Caco-2 (cell line): Measurements from ENCODE around the gene CD63. TPM values are rescaled to one million over a fixed set of nuclear protein-coding genes. Genes with fewer than 3 reads are reported as not detected.
A peak's percentile ranks its signal among the peaks of the same experiment; 100 is the strongest.

ENCODE experiments used
- BruUV-seq: library from RNA; stranded (reverse); fragments of 400-500 nt; replicated peaks from 2 replicates; lab custom pipeline; 2021; lab: Mats Ljungman, UMichigan
- CTCF ChIA-PET: fragments of 300-600 bp; sonication (Branson Sonifier 250); formaldehyde crosslinking; loops from one replicate; lab custom pipeline; 2022; ENCODE audit warnings: antibody characterized with exemption; lab: Charles Lee
- POLR2A ChIA-PET: fragments of 300-600 bp; sonication (Branson Sonifier 250); formaldehyde crosslinking; loops from one replicate; lab custom pipeline; 2022; ENCODE audit warnings: antibody characterized with exemption; lab: Charles Lee
- DNase-seq, 2 experiments: peaks; one replicate each; pipeline versions ENCODE4 v3.0.0 to v3.0.0-alpha.2; 2020 to 2022
- H3K27me3 ChIP-seq: replicated peaks from 2 replicates; pipeline ENCODE4 v1.6.0; 2011; ENCODE audit warnings: low read length; ENCODE audit not compliant: control insufficient read depth, insufficient read depth
- H3K36me3 ChIP-seq: 2 replicates; pipeline ENCODE4 v1.5.1; 2011; ENCODE audit warnings: low read length; ENCODE audit not compliant: control insufficient read depth, insufficient read depth
- H3K4me1 ChIP-seq: fragments of 250-450 bp; sonication (Bioruptor Pico); 2 replicates; pipeline ENCODE4 v1.5.1; 2020; ENCODE audit warnings: mild to moderate bottlenecking
- H3K4me3 ChIP-seq: 2 replicates; pipeline ENCODE4 v1.5.1; 2011; ENCODE audit warnings: low read depth, mild to moderate bottlenecking, control low read depth, low read length
- H3K9me3 ChIP-seq: fragments of 250-450 bp; sonication (Bioruptor Pico); 2 replicates; pipeline ENCODE4 v1.5.1; 2020; ENCODE audit warnings: mild to moderate bottlenecking, moderate library complexity
- H3K27ac Mint-ChIP-seq: one replicate; pipeline ENCODE4 v1.8.0; 2022; ENCODE audit warnings: mixed read lengths; ENCODE audit not compliant: unreplicated experiment
- H3K27me3 Mint-ChIP-seq: one replicate; pipeline ENCODE4 v1.8.0; 2022; ENCODE audit warnings: mixed read lengths; ENCODE audit not compliant: insufficient read depth, unreplicated experiment
- H3K36me3 Mint-ChIP-seq: one replicate; pipeline ENCODE4 v1.8.0; 2022; ENCODE audit warnings: mild to moderate bottlenecking, mixed read lengths; ENCODE audit not compliant: insufficient read depth, unreplicated experiment
- H3K4me1 Mint-ChIP-seq: one replicate; pipeline ENCODE4 v1.8.0; 2022; ENCODE audit warnings: low read depth, mixed read lengths; ENCODE audit not compliant: unreplicated experiment
- H3K4me3 Mint-ChIP-seq: one replicate; pipeline ENCODE4 v1.8.0; 2022; ENCODE audit warnings: mild to moderate bottlenecking, moderate library complexity, mixed read lengths; ENCODE audit not compliant: unreplicated experiment
- H3K9me3 Mint-ChIP-seq: one replicate; pipeline ENCODE4 v1.8.0; 2022; ENCODE audit warnings: mixed read lengths; ENCODE audit not compliant: unreplicated experiment
- intact Hi-C: fragments of 100-400 bp; cut with micrococcal nuclease; formaldehyde crosslinking; loops from one replicate; pipeline ENCODE4 v1.10.0; 2022; ENCODE audit not compliant: unreplicated experiment
- total RNA-seq: library from RNA; stranded (reverse); gene quantifications from 2 replicates; pipeline ENCODE4 v1.2.3, GENCODE V29; 2022
- TF ChIP-seq, protein P1 (sequence below), 2 experiments: fragments of 200-600 bp in 1 of 2; IDR thresholded peaks; 1 replicate in 1 of 2; 2 replicates in 1 of 2; pipeline versions ENCODE4 v1.5.1 to v1.8.0; 2011 to 2022; ENCODE audit warnings: antibody characterized with exemption in 1 of 2, control low read depth in 1 of 2, inconsistent platforms in 1 of 2, low read depth in 1 of 2, low read length in 1 of 2, mild to moderate bottlenecking in 1 of 2, moderate library complexity in 1 of 2; ENCODE audit not compliant: insufficient read depth in 1 of 2, severe bottlenecking in 1 of 2, unreplicated experiment in 1 of 2

CD63 gene
- total RNA-seq, 1 experiment from 2014 or later: 947 TPM

- intact Hi-C loops: no loop called here
- TSS peak; percentile 25 for BruUV-seq
- Histone ChIP-seq H3K36me3 (peaks cover 4% of the 10 kb centered on the region), H3K4me3 (peak overlapping the region; percentile 90), H3K4me1 (peaks cover 23% of the 10 kb centered on the region), H3K9me3 (no peaks in the 10 kb centered on the region), H3K27me3 (no peaks in the 10 kb centered on the region)
- ChIA-PET CTCF (interaction anchor here (3.6 kb wide), 1 partner anchor 11 kb away, joined by 32 read pairs; no protein-coding TSS in a partner anchor), POLR2A (no interaction called here)
- H3K9me3 Mint-ChIP-seq: no peaks in the 10 kb centered on the region
- peak overlapping the region; percentile 90 for H3K4me3 Mint-ChIP-seq
- peak overlapping the region; percentile 93 for H3K27ac Mint-ChIP-seq
- peaks cover 55% of the 10 kb centered on the region for H3K36me3 Mint-ChIP-seq
- DNase-seq: no peak
- H3K4me1 Mint-ChIP-seq: peaks cover 22% of the 10 kb centered on the region
- TF ChIP-seq, protein P1, sequence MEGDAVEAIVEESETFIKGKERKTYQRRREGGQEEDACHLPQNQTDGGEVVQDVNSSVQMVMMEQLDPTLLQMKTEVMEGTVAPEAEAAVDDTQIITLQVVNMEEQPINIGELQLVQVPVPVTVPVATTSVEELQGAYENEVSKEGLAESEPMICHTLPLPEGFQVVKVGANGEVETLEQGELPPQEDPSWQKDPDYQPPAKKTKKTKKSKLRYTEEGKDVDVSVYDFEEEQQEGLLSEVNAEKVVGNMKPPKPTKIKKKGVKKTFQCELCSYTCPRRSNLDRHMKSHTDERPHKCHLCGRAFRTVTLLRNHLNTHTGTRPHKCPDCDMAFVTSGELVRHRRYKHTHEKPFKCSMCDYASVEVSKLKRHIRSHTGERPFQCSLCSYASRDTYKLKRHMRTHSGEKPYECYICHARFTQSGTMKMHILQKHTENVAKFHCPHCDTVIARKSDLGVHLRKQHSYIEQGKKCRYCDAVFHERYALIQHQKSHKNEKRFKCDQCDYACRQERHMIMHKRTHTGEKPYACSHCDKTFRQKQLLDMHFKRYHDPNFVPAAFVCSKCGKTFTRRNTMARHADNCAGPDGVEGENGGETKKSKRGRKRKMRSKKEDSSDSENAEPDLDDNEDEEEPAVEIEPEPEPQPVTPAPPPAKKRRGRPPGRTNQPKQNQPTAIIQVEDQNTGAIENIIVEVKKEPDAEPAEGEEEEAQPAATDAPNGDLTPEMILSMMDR (IDR thresholded peaks at IDR 0.05; ENCODE audit: insufficient read depth in 1 of 2, low read depth in 1 of 2, low read length in 1 of 2, severe bottlenecking in 1 of 2, unreplicated experiment in 1 of 2): no peak
- no peaks in the 10 kb centered on the region for H3K27me3 Mint-ChIP-seq
These were observed 1.1 kb downstream of the CD63 start for GRCh38 chr12:55727643-55728185.

DNA sequence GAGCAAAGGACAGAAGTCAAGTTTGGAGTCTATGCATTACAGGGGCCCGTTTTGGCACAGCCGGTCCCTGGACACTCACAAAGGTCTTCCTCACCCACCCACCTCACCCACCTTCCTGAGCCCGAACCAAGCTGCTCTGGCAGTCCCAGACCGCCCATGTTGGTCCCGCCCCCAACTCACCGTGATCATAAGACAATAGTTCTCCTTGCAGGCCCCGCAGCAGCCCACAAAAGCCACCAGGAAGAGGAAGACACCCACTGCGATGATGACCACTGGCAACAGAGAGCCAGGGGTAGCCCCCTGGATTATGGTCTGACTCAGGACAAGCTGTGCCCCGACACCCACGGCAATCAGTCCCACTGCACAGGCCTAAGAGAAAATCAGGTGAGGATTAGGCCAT lies 1.8 kb downstream of the CD63 start:
- Histone ChIP-seq H3K36me3 (peaks cover 4% of the 10 kb centered on the region), H3K9me3 (no peaks in the 10 kb centered on the region), H3K4me3 (peak overlapping the region; percentile 90), H3K4me1 (peaks cover 23% of the 10 kb centered on the region), H3K27me3 (no peaks in the 10 kb centered on the region)
- DNase-seq: no peak
- no peaks in the 10 kb centered on the region for H3K27me3 Mint-ChIP-seq
- no peaks in the 10 kb centered on the region for H3K9me3 Mint-ChIP-seq
- no TSS peak for BruUV-seq
- H3K36me3 Mint-ChIP-seq: peaks cover 58% of the 10 kb centered on the region
- CTCF ChIA-PET: interaction anchor here (3.6 kb wide), 1 partner anchor 11 kb away, joined by 32 read pairs; no protein-coding TSS in a partner anchor
- peak overlapping the region; percentile 93 for H3K27ac Mint-ChIP-seq
- intact Hi-C loops: no loop called here
- H3K4me3 Mint-ChIP-seq: peak overlapping the region; percentile 90
- POLR2A ChIA-PET: no interaction called here
- peaks cover 22% of the 10 kb centered on the region for H3K4me1 Mint-ChIP-seq
- TF ChIP-seq, protein P1 (IDR thresholded peaks at IDR 0.05; ENCODE audit: insufficient read depth in 1 of 2, low read depth in 1 of 2, low read length in 1 of 2, severe bottlenecking in 1 of 2, unreplicated experiment in 1 of 2): no peak

DNA sequence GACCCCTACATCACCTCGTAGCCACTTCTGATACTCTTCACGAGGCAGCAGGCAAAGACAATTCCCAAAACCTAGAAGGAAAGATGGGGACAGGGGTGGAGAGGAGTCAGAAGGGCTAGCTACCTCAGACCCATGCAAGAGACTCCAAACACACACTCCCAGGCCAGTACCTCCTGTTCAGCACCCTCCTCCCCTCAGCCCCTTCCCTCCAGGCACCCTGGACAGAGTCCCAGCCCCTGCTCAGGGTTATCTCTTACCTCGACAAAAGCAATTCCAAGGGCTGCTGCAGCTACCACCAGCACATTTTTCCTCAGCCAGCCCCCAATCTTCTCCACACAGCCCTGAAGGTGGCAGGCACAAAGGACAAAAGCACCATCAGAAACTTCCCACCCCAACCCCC lies 3.3 kb downstream of the CD63 start:
- Histone ChIP-seq H3K36me3 (peaks cover 4% of the 10 kb centered on the region), H3K4me3 (no peak overlapping the region), H3K4me1 (peaks cover 32% of the 10 kb centered on the region), H3K27me3 (no peaks in the 10 kb centered on the region), H3K9me3 (no peaks in the 10 kb centered on the region)
- Mint-ChIP-seq H3K4me3 (no peak overlapping the region), H3K27ac (peak overlapping the region; percentile 32), H3K4me1 (peaks cover 20% of the 10 kb centered on the region), H3K9me3 (no peaks in the 10 kb centered on the region), H3K27me3 (no peaks in the 10 kb centered on the region), H3K36me3 (peaks cover 64% of the 10 kb centered on the region)
- intact Hi-C loops: no loop called here
- ChIA-PET CTCF (interaction anchor here (0.8 to 1.8 kb wide), 4 partner anchors 9 to 92 kb away, joined by 3 to 21 read pairs (median 5); partner anchors contain the start of genes BLOC1S1 and SARNP), POLR2A (no interaction called here)
- DNase-seq: no peak
- TF ChIP-seq, protein P1 (IDR thresholded peaks at IDR 0.05; ENCODE audit: insufficient read depth in 1 of 2, low read depth in 1 of 2, low read length in 1 of 2, severe bottlenecking in 1 of 2, unreplicated experiment in 1 of 2): no peak
- BruUV-seq: no TSS peak
